Measurements from ENCODE around the gene HEY2.

Gene HEY2

DNA sequence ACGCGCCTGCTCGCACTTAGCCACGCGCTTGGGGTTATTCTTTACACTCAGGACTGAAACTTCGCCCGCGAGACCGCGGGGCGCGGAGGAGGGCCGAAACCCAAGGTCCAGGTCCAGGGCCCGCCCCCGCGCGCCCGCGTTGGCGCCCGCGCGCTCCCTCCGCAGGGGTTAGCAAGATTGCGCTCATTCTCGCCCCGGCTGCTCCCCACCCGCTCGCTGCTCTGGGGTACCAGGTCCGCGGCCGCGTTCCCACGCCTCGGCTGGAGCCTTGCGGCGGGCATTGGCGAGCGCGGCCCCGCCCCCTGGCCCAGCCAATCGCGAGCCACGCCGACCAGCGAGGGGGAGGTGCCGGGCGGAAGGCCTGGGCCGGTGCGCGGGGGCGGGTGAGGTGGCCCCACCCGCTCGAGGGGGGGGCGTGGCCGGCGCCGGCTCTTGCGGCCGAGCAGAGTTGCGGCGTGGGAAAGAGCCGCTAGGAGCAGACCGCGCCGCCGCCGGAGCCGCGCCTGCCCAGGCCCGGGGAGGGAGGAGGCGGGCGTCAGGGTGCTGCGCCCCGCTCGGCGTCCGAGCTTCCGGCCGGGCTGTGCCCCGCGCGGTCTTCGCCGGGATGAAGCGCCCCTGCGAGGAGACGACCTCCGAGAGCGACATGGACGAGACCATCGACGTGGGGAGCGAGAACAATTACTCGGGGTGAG lies at the start of gene HEY2 (continued):
- TF ChIP-seq, protein P1, sequence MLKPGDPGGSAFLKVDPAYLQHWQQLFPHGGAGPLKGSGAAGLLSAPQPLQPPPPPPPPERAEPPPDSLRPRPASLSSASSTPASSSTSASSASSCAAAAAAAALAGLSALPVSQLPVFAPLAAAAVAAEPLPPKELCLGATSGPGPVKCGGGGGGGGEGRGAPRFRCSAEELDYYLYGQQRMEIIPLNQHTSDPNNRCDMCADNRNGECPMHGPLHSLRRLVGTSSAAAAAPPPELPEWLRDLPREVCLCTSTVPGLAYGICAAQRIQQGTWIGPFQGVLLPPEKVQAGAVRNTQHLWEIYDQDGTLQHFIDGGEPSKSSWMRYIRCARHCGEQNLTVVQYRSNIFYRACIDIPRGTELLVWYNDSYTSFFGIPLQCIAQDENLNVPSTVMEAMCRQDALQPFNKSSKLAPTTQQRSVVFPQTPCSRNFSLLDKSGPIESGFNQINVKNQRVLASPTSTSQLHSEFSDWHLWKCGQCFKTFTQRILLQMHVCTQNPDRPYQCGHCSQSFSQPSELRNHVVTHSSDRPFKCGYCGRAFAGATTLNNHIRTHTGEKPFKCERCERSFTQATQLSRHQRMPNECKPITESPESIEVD (tag by site-specific recombination; IDR thresholded peaks at IDR 0.05), result no peak
- TF ChIP-seq KLF10 (tag by site-specific recombination; IDR thresholded peaks at IDR 0.05), result peak; percentile 100
- no peak for TF ChIP-seq ZNF629 (tag by site-specific recombination; IDR thresholded peaks at IDR 0.05)
- TF ChIP-seq, protein P2, sequence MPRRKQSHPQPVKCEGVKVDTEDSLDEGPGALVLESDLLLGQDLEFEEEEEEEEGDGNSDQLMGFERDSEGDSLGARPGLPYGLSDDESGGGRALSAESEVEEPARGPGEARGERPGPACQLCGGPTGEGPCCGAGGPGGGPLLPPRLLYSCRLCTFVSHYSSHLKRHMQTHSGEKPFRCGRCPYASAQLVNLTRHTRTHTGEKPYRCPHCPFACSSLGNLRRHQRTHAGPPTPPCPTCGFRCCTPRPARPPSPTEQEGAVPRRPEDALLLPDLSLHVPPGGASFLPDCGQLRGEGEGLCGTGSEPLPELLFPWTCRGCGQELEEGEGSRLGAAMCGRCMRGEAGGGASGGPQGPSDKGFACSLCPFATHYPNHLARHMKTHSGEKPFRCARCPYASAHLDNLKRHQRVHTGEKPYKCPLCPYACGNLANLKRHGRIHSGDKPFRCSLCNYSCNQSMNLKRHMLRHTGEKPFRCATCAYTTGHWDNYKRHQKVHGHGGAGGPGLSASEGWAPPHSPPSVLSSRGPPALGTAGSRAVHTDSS (tag by site-specific recombination; IDR thresholded peaks at IDR 0.05), result no peak
- peak; percentile 68; the same call in 1 of the 2 replicates for TF ChIP-seq ZEB2 (tag by site-specific recombination; IDR thresholded peaks at IDR 0.05)
- TF ChIP-seq, protein P3, sequence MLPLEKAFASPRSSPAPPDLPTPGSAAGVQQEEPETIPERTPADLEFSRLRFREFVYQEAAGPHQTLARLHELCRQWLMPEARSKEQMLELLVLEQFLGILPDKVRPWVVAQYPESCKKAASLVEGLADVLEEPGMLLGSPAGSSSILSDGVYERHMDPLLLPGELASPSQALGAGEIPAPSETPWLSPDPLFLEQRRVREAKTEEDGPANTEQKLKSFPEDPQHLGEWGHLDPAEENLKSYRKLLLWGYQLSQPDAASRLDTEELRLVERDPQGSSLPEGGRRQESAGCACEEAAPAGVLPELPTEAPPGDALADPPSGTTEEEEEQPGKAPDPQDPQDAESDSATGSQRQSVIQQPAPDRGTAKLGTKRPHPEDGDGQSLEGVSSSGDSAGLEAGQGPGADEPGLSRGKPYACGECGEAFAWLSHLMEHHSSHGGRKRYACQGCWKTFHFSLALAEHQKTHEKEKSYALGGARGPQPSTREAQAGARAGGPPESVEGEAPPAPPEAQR (tag by site-specific recombination; IDR thresholded peaks at IDR 0.05), result no peak
- TF ChIP-seq, protein P4, sequence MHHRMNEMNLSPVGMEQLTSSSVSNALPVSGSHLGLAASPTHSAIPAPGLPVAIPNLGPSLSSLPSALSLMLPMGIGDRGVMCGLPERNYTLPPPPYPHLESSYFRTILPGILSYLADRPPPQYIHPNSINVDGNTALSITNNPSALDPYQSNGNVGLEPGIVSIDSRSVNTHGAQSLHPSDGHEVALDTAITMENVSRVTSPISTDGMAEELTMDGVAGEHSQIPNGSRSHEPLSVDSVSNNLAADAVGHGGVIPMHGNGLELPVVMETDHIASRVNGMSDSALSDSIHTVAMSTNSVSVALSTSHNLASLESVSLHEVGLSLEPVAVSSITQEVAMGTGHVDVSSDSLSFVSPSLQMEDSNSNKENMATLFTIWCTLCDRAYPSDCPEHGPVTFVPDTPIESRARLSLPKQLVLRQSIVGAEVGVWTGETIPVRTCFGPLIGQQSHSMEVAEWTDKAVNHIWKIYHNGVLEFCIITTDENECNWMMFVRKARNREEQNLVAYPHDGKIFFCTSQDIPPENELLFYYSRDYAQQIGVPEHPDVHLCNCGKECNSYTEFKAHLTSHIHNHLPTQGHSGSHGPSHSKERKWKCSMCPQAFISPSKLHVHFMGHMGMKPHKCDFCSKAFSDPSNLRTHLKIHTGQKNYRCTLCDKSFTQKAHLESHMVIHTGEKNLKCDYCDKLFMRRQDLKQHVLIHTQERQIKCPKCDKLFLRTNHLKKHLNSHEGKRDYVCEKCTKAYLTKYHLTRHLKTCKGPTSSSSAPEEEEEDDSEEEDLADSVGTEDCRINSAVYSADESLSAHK (tag by site-specific recombination; IDR thresholded peaks at IDR 0.05), result peak; percentile 9; the same call in 1 of the 2 replicates
- no peak for TF ChIP-seq ZNF214 (tag by site-specific recombination; IDR thresholded peaks at IDR 0.05; ENCODE audit: borderline replicate concordance)
- TF ChIP-seq ZBTB8A (tag by site-specific recombination; IDR thresholded peaks at IDR 0.05), result peak; percentile 89
- no peak for TF ChIP-seq ZBTB7A (tag by site-specific recombination; IDR thresholded peaks at IDR 0.05; ENCODE audit: low read depth)
- no peak for TF ChIP-seq ZNF23 (tag by site-specific recombination; IDR thresholded peaks at IDR 0.05; ENCODE audit: borderline replicate concordance)
- TF ChIP-seq, protein P5, sequence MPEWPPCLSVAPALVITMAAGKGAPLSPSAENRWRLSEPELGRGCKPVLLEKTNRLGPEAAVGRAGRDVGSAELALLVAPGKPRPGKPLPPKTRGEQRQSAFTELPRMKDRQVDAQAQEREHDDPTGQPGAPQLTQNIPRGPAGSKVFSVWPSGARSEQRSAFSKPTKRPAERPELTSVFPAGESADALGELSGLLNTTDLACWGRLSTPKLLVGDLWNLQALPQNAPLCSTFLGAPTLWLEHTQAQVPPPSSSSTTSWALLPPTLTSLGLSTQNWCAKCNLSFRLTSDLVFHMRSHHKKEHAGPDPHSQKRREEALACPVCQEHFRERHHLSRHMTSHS (tag by site-specific recombination; IDR thresholded peaks at IDR 0.05), result no peak
- no peak for TF ChIP-seq ZNF335 (tag by site-specific recombination; conservative IDR thresholded peaks at IDR 0.05)
- TF ChIP-seq, protein P6, sequence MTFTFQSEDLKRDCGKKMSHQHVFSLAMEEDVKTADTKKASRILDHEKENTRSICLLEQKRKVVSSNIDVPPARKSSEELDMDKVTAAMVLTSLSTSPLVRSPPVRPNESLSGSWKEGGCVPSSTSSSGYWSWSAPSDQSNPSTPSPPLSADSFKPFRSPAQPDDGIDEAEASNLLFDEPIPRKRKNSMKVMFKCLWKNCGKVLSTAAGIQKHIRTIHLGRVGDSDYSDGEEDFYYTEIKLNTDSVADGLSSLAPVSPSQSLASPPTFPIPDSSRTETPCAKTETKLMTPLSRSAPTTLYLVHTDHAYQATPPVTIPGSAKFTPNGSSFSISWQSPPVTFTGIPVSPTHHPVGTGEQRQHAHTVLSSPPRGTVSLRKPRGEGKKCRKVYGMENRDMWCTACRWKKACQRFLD (tag by site-specific recombination; IDR thresholded peaks at IDR 0.05), result no peak
- no peak for TF ChIP-seq ZNF514 (tag by site-specific recombination; IDR thresholded peaks at IDR 0.05)
- TF ChIP-seq ZNF202 (tag by site-specific recombination; IDR thresholded peaks at IDR 0.05; ENCODE audit: borderline replicate concordance), result no peak
- TF ChIP-seq, protein P7, sequence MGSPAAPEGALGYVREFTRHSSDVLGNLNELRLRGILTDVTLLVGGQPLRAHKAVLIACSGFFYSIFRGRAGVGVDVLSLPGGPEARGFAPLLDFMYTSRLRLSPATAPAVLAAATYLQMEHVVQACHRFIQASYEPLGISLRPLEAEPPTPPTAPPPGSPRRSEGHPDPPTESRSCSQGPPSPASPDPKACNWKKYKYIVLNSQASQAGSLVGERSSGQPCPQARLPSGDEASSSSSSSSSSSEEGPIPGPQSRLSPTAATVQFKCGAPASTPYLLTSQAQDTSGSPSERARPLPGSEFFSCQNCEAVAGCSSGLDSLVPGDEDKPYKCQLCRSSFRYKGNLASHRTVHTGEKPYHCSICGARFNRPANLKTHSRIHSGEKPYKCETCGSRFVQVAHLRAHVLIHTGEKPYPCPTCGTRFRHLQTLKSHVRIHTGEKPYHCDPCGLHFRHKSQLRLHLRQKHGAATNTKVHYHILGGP (tag by site-specific recombination; IDR thresholded peaks at IDR 0.05), result no peak
- TF ChIP-seq ZNF157 (tag by site-specific recombination; IDR thresholded peaks at IDR 0.05), result no peak
- peak; percentile 71; the same call in 1 of the 2 replicates for TF ChIP-seq HOXC10 (CRISPR knock-in tag; IDR thresholded peaks at IDR 0.05)
- no peak; the same call in 1 of the 2 replicates for TF ChIP-seq GLI2 (tag by site-specific recombination; IDR thresholded peaks at IDR 0.05; ENCODE audit: borderline replicate concordance, low read depth)
- peak; percentile 94 for TF ChIP-seq GLIS2 (tag by site-specific recombination; IDR thresholded peaks at IDR 0.05)
- TF ChIP-seq, protein P8, sequence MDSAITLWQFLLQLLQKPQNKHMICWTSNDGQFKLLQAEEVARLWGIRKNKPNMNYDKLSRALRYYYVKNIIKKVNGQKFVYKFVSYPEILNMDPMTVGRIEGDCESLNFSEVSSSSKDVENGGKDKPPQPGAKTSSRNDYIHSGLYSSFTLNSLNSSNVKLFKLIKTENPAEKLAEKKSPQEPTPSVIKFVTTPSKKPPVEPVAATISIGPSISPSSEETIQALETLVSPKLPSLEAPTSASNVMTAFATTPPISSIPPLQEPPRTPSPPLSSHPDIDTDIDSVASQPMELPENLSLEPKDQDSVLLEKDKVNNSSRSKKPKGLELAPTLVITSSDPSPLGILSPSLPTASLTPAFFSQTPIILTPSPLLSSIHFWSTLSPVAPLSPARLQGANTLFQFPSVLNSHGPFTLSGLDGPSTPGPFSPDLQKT (IDR thresholded peaks at IDR 0.05; ENCODE audit: borderline replicate concordance, low read depth, low read length), result no peak; the same call in 1 of the 2 replicates
- no peak for TF ChIP-seq ZNF404 (tag by site-specific recombination; IDR thresholded peaks at IDR 0.05)
- TF ChIP-seq ZNF138 (tag by site-specific recombination; IDR thresholded peaks at IDR 0.05; ENCODE audit: borderline replicate concordance), result no peak
- no peak for TF ChIP-seq ZNF510 (tag by site-specific recombination; IDR thresholded peaks at IDR 0.05; ENCODE audit: insufficient replicate concordance)
- TF ChIP-seq SP3 (tag by site-specific recombination; IDR thresholded peaks at IDR 0.05), result peak; percentile 71
- TF ChIP-seq ZNF350 (tag by site-specific recombination; IDR thresholded peaks at IDR 0.05), result no peak
- TF ChIP-seq GFI1B (tag by site-specific recombination; IDR thresholded peaks at IDR 0.05), result no peak

All from HEK293 (cell line).